ENCODE measurements around the gene GTPBP4. TPM values are rescaled to one million over a fixed set of nuclear protein-coding genes. Genes with fewer than 3 reads are reported as not detected.
A peak's percentile ranks its signal among the peaks of the same experiment; 100 is the strongest.

The GTPBP4 gene
- total and polyA plus RNA-seq, 11 donors: 13.3 to 52.0 (median 28.8) TPM

- no peak overlapping the region for H3K4me3 ChIP-seq
- no peaks in the 10 kb centered on the region for H3K4me1 ChIP-seq
- intact Hi-C loops (cut with DNase I): loop anchor here in 3 of 10 donors (10.0 kb wide), 4 partner anchors 46 to 136 kb away; partner anchors contain the start of gene LARP4B (in 1 of the 3)
- peaks cover 0 to 38% (median 15%) of the 10 kb centered on the region in 12 donors for H3K9me3 ChIP-seq
- H3K36me3 ChIP-seq: peaks cover 0 to 8% (median 0%) of the 10 kb centered on the region in 9 donors
- WGBS, 4 donors: 96 to 99% (median 97%) methylated on average over 5 of the region's 5 CpGs
- ATAC-seq (peak in 1 of 4 donors; percentile 29), DNase-seq (no peak)
- no peak overlapping the region for H3K27ac ChIP-seq
- no peaks in the 10 kb centered on the region for H3K27me3 ChIP-seq
- TF ChIP-seq POLR2A (IDR thresholded peaks at IDR 0.05): no peak
- no peak for TF ChIP-seq CTCF (IDR thresholded peaks at IDR 0.05)
These were observed 7.7 kb upstream of the GTPBP4 start for GRCh38 chr10:980468-981093.

- peaks cover 0 to 8% (median 0%) of the 10 kb centered on the region in 9 donors for H3K36me3 ChIP-seq
- intact Hi-C loops (cut with DNase I): loop anchor here in 3 of 10 donors (10.0 kb wide), 4 partner anchors 49 to 139 kb away; partner anchors contain the start of gene LARP4B (in 1 of the 3)
- H3K27me3 ChIP-seq: no peaks in the 10 kb centered on the region
- no peak overlapping the region for H3K4me3 ChIP-seq
- peaks cover 0 to 26% (median 13%) of the 10 kb centered on the region in 12 donors for H3K9me3 ChIP-seq
- 93 to 94% (median 93%) methylated on average over 6 of the region's 6 CpGs for WGBS, 4 donors
- TF ChIP-seq CTCF (IDR thresholded peaks at IDR 0.05) (no peak), POLR2A (IDR thresholded peaks at IDR 0.05) (no peak)
- no peak for DNase-seq
- no peak for ATAC-seq
- no peak overlapping the region for H3K27ac ChIP-seq
- peaks cover 0 to 16% (median 8%) of the 10 kb centered on the region in 12 donors for H3K4me1 ChIP-seq
These were observed 4.8 kb upstream of the GTPBP4 start for GRCh38 chr10:983401-983800.

- Histone ChIP-seq H3K27ac (no peak overlapping the region), H3K36me3 (peaks cover 0 to 8% (median 0%) of the 10 kb centered on the region in 9 donors), H3K9me3 (peaks cover 0 to 19% (median 9%) of the 10 kb centered on the region in 12 donors), H3K4me1 (peaks cover under 1 to 20% (median 10%) of the 10 kb centered on the region in 12 donors), H3K27me3 (no peaks in the 10 kb centered on the region), H3K4me3 (no peak overlapping the region)
- TF ChIP-seq POLR2A (IDR thresholded peaks at IDR 0.05) (no peak), CTCF (IDR thresholded peaks at IDR 0.05) (no peak)
- WGBS, 4 donors: 84 to 88% (median 85%) methylated on average over 9 of the region's 9 CpGs
- DNase-seq (no peak), ATAC-seq (no peak)
- intact Hi-C loops (cut with DNase I): loop anchor here in 3 of 10 donors (10.0 kb wide), 4 partner anchors 49 to 139 kb away; partner anchors contain the start of gene LARP4B (in 1 of the 3)
These were observed 4.1 kb upstream of the GTPBP4 start for GRCh38 chr10:983971-984655.

GRCh38 chr10:985361-985760 lies 2.9 kb upstream of the GTPBP4 start:
- Histone ChIP-seq H3K4me3 (no peak overlapping the region), H3K27ac (no peak overlapping the region), H3K4me1 (peaks cover 2 to 32% (median 18%) of the 10 kb centered on the region in 12 donors), H3K9me3 (peaks cover 0 to 7% (median 2%) of the 10 kb centered on the region in 12 donors), H3K36me3 (peaks cover 0 to 8% (median 0%) of the 10 kb centered on the region in 9 donors), H3K27me3 (no peaks in the 10 kb centered on the region)
- intact Hi-C loops (cut with DNase I): loop anchor here in 6 of 10 donors (5.0 to 10.0 kb wide), 8 partner anchors 51 to 141 kb away; partner anchors contain the start of genes LARP4B (in 5 of the 6), IDI1 (in 2 of the 6) and WDR37 (in 1 of the 6)
- ATAC-seq (no peak), DNase-seq (no peak)
- TF ChIP-seq POLR2A (IDR thresholded peaks at IDR 0.05) (no peak), CTCF (IDR thresholded peaks at IDR 0.05) (no peak)
- WGBS, 4 donors: 87 to 94% (median 90%) methylated on average over 2 of the region's 2 CpGs
